SW 1271 (cell line): ENCODE data around the gene MAPK14.

Experiments
- DNase-seq, 2 experiments: peaks; one replicate each; lab custom pipeline; 2025; lab: John Stamatoyannopoulos, UW

Gene MAPK14

GRCh38 chr6:36035225-36035624 is 7.6 kb downstream of the MAPK14 start:
- no peak for DNase-seq

GRCh38 chr6:36038120-36038876 is 10.7 kb downstream of the MAPK14 start:
- no peak for DNase-seq

- no peak for DNase-seq
Observed at GRCh38 chr6:36039112-36039511, 11.5 kb downstream of the MAPK14 start.

GRCh38 chr6:36040958-36041357 is 13.3 kb downstream of the MAPK14 start:
- no peak for DNase-seq

- no peak for DNase-seq
Observed at GRCh38 chr6:36042618-36043260, 15.1 kb downstream of the MAPK14 start.

GRCh38 chr6:36049582-36049981 is 22.0 kb downstream of the MAPK14 start:
- DNase-seq, result no peak

GRCh38 chr6:36050305-36050704 is 22.7 kb downstream of the MAPK14 start:
- no peak for DNase-seq

- no peak for DNase-seq
Observed at GRCh38 chr6:36050947-36051710, 23.5 kb downstream of the MAPK14 start.

- no peak for DNase-seq
Observed at GRCh38 chr6:36052097-36052496, 24.5 kb downstream of the MAPK14 start.

- DNase-seq, result no peak
Observed at GRCh38 chr6:36053878-36054277, 26.3 kb downstream of the MAPK14 start.

GRCh38 chr6:36054415-36054814 is 26.8 kb downstream of the MAPK14 start:
- no peak for DNase-seq

- DNase-seq, result no peak
Observed at GRCh38 chr6:36054956-36055355, 27.3 kb downstream of the MAPK14 start.

GRCh38 chr6:36056178-36056577 is 28.6 kb downstream of the MAPK14 start:
- no peak for DNase-seq

- DNase-seq, result no peak
Observed at GRCh38 chr6:36061236-36061635, 33.6 kb downstream of the MAPK14 start.

- no peak for DNase-seq
Observed at GRCh38 chr6:36062247-36062646, 34.6 kb downstream of the MAPK14 start.

- DNase-seq, result no peak
Observed at GRCh38 chr6:36063318-36064060, 35.9 kb downstream of the MAPK14 start.

- no peak for DNase-seq
Observed at GRCh38 chr6:36064770-36065396, 37.3 kb downstream of the MAPK14 start.

GRCh38 chr6:36065916-36066315 is 38.3 kb downstream of the MAPK14 start:
- no peak for DNase-seq

- no peak for DNase-seq
Observed at GRCh38 chr6:36066817-36067216, 39.2 kb downstream of the MAPK14 start.

- DNase-seq, result no peak
Observed at GRCh38 chr6:36067374-36068011, 39.9 kb downstream of the MAPK14 start.

- no peak for DNase-seq
Observed at GRCh38 chr6:36068012-36068392, 40.4 kb downstream of the MAPK14 start.
